Tongue (tissue), 2 donors: ENCODE results near the gene TIMM13. TPM values are rescaled to one million over a fixed set of nuclear protein-coding genes. Genes with fewer than 3 reads are reported as not detected.
A peak's percentile ranks its signal among the peaks of the same experiment; 100 is the strongest.
"Not testable (repeated sequence)": the region's sequence is repeated elsewhere in the genome, so short reads cannot be mapped to it uniquely, and the experiment has no call there.

Experiments
- DNase-seq: peaks from one replicate; pipeline ENCODE4 v3.0.0-alpha.2; 2015
- total RNA-seq: library from RNA; depleted of rRNA; stranded (reverse); fragments of >200 nt; gene quantifications from one replicate; pipeline ENCODE4 v1.2.3, GENCODE V29; 2014

The TIMM13 gene
- total RNA-seq: 47.2 TPM

DNA sequence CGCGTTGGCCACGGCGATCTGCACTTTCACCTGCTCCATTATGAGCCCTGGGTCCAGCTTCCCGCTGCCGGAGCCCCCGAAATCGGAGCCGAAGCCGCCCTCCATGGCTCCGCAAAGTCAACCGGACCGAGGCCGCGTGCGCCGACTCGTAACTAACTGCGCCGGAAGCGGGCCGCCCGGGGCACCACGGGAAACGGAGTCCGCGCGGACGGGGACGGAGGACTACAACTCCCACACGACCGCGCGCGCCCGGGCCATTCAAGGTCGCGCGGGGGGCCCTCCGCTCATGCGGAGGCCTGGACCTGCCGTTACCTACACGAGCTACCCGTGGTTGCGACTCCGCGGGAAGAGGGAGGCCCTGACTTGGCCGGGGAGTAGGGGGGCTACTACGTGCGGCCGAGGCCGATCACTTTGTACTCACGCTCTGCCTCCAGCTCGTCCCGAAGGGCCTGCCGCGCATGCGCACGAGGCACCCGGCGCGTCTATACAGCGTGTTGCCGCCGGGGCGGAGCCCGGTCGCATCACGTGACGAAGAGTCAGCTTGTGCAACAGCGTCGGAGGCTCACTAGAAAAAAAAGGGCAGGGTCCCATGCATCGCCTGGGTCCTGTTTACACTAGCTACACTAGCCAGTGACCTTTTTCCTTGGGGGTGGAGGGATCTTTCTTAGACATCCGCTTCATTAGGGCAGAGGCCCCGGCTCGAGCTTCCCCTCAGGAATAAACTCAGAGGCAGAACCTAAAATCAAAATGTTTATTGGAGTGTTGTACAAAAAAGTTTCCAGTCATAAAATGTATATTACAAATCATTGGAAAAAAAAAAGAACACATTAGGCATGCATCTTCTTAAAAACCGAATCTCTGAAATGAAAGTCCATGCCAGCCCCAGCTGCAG, at the start of gene TIMM13:
Gene TIMM13 (minus strand): TSS at position 158 of the 892 bp plus-strand sequence. CDS start 53 bp downstream, at position 105.
- peak; percentile 99 for DNase-seq

DNA sequence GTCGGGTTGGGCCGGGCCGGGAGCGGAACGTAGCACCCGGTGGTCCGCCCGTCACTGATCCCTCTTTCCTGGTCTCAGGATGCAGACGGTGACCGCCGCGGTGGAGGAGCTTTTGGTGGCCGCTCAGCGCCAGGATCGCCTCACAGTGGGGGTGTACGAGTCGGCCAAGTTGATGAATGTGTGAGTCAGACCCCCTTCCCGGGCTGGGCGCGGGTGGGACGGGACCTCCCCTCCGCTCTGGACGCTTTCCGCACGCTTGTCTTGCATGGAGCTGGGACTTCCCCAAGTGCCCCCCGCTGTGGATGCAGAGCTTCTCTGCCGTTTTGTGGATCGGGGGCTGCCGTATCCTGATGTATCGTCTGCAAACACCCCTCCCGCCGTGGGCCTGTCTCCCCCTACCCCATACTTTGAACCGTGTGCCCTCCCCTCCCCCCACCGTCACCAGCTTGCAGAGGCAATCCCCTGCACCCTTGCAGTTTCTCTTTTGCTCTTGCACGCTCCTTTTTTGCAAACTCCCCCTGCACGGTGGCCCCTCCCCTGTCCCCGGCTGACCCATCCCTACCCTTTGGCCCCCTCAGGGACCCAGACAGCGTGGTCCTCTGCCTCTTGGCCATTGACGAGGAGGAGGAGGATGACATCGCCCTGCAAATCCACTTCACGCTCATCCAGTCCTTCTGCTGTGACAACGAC, 49.2 kb upstream of the TIMM13 start:
- no peak for DNase-seq

DNA sequence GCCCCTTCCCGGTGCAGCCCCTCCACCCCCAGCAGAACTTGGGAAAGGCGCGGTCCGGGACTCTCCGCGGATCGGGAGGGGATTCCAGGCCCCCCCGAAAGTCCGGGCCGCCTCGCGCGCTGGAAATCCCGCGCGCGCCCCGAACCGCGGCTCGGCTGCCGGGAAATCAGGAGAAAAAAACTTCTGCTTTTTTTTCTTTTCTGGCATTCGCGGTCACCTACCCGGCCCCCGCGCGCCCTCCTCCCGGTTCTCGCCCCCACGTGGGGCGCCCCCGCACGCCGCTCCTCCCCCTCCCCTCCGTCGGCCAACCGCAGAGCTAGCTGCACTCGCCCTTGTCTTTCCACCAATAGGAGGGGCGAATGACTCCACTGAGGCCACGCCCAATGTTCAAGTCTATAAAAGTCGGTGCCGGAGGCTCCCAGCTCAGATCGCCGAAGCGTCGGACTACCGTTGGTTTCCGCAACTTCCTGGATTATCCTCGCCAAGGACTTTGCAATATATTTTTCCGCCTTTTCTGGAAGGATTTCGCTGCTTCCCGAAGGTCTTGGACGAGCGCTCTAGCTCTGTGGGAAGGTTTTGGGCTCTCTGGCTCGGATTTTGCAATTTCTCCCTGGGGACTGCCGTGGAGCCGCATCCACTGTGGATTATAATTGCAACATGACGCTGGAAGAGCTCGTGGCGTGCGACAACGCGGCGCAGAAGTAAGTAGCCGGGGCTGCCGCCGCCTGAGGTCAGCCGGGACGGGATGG, 48.5 kb upstream of the TIMM13 start, which contains the start of gene GADD45B:
Gene GADD45B (plus strand): TSS at position 426 of the 749 bp plus-strand sequence. CDS start 232 bp downstream, at position 658.
- DNase-seq: peak; percentile 98

DNA sequence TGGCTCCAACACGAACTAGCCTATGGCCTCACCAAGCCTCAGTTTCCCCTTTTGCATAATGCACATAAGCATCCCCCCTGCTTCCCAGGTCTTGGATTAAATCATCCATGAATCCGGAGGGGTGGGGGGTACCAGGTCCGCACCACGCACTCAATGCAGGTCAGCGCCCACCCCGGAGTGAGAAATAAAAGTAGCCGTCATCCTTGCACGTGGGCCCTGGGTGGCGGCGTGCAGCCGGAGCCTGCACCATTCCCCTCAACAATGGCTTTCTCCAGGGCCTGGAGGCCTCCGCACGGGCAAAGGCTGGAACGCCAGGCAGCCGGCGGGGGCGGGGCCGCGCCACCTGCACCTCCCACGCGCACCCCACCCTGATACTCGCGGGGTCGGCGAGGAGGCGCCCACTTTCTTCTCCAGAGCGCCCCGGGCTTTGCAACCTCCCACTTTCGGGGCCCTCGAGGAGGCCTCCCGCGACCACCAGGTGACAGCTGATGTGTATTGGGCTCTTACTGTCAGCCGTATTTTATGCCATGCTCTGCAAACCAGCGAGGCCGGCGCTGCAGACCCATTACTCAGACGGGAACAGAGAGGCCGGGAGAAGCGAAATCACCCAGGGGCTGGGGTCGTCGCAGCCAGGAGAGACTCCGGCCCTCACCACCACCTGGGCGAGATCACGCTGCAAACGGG, 47.8 kb upstream of the TIMM13 start:
- no peak for DNase-seq

DNA sequence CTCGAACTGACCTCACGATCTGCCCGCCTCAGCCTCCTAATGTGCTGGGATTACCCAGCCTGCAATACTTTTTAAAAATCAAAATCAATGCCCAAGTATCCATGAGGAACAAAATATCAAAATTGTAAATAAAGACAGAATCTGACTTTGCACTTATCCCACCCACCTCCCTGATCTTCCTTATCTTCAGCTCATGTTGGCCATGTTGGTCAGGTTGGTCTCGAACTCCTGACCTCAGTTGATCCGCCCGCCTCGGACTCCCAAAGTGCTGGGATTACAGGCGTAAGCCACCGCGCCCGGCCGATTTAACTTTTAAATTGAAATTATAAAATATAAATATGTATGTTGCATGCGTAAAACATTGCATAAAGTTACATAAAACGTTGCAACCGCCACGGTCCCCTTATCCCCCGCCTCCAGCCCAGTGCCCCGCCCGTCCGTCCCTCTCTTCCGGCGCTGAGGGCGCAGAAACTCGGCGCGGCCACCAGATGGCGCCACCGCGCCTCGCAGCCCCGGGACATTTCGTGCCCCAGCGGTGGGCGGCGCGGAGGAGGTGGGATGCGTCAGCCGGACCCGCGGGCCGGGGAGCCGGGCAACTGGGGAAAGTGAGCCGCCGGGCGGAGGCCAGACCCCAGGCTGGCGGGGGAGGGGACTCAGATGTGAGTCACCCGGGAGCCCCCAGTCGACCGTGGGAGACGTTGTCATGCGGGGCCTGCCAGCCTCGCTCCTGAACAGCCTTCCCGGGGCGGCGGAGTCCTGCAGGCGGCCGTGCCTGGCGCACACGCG, 47.0 kb upstream of the TIMM13 start:
- peak; percentile 90 for DNase-seq

DNA sequence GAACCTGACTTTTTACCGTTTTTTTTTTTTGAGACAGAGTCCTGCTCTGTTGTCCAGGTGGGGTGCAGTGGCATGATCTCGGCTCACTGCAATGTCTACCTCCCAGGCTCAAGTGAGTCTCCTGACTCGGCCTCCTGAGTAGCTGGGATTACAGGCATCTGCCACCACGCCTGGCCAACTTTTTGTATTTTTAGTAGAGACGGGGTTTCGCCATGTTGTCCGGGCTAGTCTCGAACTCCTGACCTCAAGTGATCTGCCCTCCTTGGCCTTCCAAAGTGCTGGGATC, 42.5 kb upstream of the TIMM13 start:
- DNase-seq: not testable (repeated sequence)

DNA sequence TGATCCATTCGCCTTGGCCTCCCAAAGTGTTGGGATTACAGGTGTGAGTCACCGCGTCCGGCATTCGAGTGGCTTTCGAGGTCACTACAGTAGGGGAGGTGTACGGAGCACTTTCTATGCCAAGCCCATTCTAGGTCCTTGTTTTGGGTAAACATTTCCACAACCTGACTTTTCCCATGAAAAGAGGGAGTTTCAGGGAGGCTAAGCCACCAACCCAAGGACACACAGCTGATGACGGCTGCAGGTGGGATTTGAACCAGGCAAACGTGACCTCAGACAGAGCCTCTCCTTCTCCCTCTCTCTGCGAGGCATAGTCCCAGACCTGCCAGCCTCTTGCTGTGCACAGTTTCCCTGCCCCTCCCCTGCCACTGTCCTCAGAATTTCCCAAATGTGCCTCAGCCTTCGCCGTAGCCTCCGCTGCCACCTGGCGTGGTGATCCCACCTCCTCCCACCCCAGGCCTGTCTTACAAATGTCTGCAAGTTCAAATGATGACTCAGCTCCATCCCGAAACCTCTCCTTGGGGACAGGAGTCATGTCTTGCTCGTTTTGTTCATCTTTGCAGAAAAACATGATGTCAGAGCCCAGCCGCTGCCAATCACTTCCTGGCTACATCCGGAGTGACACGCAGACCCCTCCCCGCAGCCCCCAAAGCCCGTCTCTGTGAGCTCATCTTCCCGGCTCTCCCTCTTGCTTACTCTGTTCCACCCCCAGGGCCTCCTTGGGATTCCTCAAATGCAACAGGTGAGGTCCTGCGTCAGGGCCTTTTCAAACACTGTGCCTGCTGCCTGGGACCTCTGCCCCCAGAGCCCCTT, 41.9 kb upstream of the TIMM13 start:
- peak; percentile 67 for DNase-seq

DNA sequence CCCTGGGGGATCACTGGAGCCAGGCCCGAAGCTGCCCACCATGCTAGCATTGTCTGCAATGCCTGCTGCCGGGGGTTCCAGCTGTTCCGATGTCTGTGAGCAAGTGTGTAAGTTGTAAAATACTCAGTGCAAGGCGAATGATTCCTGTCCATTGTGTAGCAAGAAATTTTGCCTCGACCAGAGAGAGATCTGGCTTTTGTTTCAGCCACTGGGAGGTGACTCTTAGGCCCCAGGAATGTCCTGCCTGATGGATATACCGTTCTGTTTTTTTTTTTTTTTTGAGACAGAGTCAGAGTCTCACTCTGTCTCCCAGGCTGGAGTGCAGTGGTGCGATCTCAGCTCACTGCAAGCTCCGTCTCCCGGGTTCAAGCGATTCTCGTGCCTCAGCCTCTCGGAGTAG, 41.2 kb upstream of the TIMM13 start:
- DNase-seq: no peak

DNA sequence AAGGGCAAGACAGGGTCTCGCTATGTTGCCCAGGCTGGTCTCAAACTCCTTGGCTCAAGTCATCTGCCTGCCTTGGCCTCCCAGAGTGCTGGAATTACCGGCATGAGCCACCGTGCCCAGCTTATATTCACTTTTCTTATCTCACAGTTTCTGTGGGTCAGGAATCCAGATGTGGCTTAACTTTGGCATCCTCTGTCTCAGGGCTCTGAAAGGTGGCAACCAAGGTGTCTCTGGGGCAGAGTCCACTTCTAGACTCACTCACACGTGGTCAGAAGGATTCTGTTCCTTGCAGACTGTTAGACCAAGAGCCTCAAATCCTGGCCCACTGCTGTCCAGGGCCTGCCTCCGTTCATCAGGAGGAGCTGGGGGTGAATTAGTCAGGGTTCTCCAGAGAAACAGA, 37.0 kb upstream of the TIMM13 start:
- no peak for DNase-seq

DNA sequence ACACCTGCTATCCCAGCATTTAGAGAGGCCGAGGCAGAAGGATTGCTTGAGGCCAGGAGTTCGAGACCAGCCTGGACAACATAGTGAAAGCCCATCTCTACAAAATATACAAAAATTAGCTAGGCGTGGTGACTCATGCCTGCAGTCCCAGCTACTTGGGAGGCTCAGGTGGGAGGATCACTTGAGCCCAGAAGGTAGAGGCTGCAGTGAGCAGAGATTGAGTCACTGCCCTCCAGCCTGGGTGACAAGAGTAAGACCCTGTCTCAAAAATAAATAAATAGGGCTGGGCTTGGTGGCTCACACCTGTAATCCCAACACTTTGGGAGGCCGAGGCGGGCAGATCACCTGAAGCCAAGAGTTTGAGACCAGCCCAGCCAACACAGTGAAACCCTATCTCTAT, 36.3 kb upstream of the TIMM13 start:
- not testable (repeated sequence) for DNase-seq

DNA sequence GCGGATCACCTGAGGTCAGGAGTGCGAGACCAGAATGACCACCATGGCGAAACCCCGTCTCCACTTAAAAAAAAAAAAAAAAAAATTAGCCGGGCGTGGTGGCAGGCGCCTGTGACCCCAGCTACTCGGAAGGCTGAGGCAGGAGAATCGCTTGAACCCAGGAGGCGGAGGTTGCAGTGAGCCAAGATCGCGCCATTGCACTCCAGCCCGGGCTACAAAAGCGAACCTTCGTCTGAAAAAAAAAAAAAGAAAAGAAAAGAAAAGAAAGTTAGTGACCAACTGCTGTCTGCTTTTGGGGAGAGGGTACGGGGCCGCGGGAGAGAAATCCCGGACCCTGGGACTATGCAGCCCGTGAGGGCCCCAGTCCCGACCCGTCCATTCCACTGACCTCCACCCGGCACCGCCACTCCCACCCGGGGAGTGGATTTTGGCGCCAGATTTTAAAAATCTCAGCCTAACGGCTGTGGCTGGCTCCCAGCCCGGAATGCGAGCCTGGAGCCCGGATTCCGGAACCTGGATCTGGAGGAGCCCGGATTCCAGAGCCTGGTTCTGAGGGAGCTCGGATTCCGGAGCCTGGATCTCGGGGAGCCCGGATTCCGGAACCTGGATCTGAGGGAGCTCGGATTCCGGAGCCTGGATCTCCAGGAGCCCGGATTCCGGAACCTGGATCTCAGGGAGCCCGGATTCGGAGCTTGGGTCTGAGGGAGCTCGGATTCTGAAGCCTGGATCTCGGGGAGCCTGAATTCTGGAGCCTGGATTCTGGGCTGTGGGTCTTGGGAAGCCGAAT, 35.4 kb upstream of the TIMM13 start:
- peak; percentile 96 for DNase-seq

DNA sequence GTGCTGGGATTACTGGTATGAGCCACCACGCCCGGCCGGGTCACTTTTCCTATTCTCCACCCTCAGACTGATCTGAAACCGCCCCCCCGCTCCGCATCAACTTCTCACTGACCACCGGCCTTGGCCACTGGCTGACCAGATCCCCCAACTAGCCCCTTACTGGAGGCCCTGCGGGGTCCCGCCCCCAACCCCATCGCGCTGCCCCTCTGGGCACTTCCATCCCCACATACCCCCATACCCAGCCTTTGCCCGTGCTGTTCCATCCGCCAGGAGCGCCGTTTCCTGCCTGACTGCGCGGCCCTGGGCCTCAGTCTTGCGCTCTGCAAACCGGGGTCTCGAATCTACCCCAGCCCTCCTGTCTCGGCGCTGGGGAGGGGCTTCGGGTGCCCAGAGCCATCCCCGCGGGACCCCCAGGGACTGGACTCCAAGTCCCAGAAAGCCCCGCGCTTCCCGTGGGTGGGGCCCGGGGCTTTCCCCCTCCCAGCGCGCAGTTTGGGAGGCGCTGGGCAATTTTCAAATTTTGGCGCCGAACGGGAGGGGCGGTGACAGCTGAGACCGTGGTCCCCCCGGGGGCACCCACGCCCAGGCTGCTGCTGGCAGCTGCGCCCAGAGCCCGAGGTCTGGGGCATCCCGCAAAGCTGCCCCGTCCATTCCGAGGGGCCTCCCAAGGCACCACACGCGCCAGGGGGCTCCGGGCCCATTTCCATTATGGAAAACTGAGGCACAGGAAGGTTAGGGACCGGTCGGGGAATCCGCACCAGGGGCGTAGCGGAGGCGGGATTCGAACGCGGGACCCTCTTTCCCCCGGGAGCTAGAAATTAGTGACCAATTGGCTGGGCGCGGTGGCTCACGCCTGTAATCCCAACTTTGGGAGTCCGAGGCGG, 34.6 kb upstream of the TIMM13 start:
- peak; percentile 90 for DNase-seq

DNA sequence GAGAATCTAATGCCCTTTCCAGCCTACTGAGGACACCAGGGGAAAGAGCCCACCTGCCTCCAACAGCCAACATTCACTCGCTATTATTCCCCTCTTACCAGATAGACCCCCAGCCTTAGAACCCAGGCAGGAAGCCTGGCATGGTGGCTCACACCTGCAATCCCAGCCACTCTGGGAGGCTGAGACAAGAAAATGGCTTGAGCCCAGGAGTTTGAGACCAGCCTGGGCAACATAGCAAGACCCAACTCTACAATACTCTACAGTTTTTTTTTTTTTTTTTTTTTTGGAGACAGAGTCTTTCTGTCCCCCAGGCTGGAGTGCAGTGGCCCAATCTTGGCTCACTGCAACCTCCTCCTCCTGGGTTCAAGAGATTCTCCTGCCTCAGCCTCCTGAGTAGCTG, 32.9 kb upstream of the TIMM13 start:
- DNase-seq: no peak

DNA sequence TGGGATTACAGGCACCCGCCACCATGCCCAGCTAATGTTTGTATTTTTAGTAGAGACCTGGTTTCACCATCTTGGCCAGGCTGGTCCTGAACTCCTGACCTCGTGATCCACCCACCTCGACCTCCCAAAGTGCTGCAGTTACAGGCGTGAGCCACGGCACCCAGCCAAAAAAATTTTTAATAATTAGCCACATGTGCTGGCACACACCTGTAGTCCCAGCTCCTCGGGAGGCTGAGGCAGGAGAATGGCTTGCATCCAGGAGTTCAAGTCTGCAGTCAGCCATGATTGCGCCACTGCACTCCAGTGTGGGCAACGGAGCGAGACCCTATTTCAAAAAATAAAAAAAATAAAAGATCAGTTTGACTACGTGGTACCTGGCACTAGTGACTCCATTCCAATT, 31.4 kb upstream of the TIMM13 start:
- not testable (repeated sequence) for DNase-seq

DNA sequence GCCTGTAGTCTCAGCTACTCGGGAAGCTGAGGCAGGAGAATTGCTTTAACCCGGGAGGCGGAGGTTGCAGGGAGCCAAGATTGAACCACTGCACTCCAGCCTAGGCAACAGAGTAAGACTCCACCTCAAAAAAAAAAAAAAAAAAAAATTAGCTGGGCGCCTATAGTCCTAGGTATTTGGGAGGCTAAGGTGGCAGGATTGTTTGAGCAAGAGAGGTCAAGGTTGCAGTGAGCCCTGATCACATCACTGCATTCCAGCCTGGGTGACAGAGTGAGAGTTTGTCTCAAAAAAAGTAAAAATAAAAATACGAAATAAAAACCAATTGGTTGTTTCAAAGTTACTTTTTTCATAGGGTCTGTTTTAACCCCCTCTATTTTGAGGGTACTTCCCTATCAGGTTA, 30.7 kb upstream of the TIMM13 start:
- DNase-seq: no peak

DNA sequence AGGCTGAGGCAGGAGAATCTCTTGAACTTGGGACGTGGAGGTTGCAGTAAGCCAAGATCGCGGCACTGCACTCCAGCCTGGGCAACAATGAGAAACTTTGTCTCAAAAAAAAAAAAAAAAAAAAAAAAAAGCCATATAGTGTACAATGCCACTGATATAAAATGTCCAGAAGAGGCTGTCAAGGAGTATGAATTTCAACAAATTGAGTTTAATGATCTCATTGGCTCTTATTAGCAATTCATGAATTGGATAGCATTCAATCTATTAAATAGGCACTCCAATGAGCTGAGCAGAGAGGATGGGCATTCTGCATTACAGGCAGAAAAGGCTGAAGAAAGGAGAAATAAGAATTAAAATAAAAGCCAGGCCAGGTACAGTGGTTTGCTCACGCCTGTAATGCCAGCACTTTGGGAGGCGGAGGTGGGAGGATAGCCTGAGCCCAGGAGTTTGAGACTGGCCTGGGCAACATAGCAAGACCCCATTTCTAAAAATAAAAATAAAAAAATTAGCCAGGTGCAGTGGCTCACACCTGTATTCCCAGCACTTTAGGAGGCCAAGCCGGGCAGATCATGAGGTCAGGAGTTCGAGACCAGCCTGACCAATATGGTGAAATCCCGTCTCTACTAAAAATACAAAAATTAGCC, 30.1 kb upstream of the TIMM13 start:
- DNase-seq: no peak

DNA sequence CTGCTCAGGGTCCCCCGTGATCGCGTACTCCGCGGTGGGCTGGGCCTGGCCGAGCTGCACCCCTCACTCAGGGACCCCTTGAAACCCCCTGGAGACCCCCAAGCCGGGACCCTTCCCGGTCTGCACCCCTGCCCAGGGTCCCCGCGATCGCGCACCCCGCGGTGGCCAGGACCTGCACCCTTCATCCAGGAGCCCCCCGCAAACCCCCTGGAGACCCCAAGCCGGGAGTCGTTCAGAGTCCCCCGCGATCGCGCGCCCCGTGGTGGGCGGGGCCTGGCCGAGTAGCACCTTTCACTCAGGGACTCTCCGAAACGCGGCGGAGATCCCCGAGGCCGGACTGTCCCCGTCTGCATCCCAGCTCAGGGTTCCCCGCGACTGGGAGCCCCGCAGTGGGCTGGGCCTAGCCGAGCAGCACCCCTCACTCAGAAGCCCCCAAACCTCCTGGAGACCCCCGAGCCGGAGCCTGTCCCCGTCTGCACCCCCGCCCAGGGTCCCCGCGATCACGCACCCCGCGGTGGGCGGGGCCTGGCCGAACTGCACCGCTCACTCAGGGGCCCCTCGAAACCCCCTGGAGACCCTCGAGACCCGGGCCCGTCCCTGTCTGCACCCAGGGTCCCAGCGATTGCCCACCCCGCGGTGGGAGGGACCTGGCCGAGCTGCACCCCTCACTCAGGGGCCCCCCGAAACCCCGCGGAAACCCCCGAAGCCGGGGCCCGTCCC, 28.6 kb upstream of the TIMM13 start:
- DNase-seq: peak; percentile 24
